Calu3 (cell line): Measurements from ENCODE around the gene MXRA8. TPM values are rescaled to one million over a fixed set of nuclear protein-coding genes. Genes with fewer than 3 reads are reported as not detected.
A peak's percentile ranks its signal among the peaks of the same experiment; 100 is the strongest.

ENCODE experiments used
- BruUV-seq: library from RNA; stranded (reverse); fragments of 400-500 nt; replicated peaks from 2 replicates; lab custom pipeline; 2021; lab: Mats Ljungman, UMichigan
- CTCF ChIA-PET: fragments of 300-600 bp; sonication (Branson Sonifier 250); formaldehyde crosslinking; loops from one replicate; lab custom pipeline; 2022; ENCODE audit warnings: antibody characterized with exemption; lab: Charles Lee
- DNase-seq: peaks from one replicate; pipeline ENCODE4 v3.0.0; 2022
- H3K27ac Mint-ChIP-seq: one replicate; pipeline ENCODE4 v1.8.0; 2022; ENCODE audit warnings: mixed read lengths; ENCODE audit not compliant: unreplicated experiment
- H3K27me3 Mint-ChIP-seq: one replicate; pipeline ENCODE4 v1.8.0; 2022; ENCODE audit warnings: mixed read lengths; ENCODE audit not compliant: unreplicated experiment
- H3K36me3 Mint-ChIP-seq: one replicate; pipeline ENCODE4 v1.8.0; 2022; ENCODE audit warnings: mild to moderate bottlenecking, moderate library complexity, mixed read lengths; ENCODE audit not compliant: insufficient read depth, unreplicated experiment
- H3K4me1 Mint-ChIP-seq: one replicate; pipeline ENCODE4 v1.8.0; 2022; ENCODE audit warnings: mild to moderate bottlenecking, low read depth, mixed read lengths; ENCODE audit not compliant: unreplicated experiment
- H3K4me3 Mint-ChIP-seq: one replicate; pipeline ENCODE4 v1.8.0; 2022; ENCODE audit warnings: mild to moderate bottlenecking, low read depth, moderate library complexity, mixed read lengths; ENCODE audit not compliant: unreplicated experiment
- H3K9me3 Mint-ChIP-seq: one replicate; pipeline ENCODE4 v1.8.0; 2022; ENCODE audit warnings: low read depth, mixed read lengths; ENCODE audit not compliant: unreplicated experiment
- CTCF ChIP-seq: fragments of 200-600 bp; IDR thresholded peaks from one replicate; pipeline ENCODE4 v1.8.0; 2022; ENCODE audit warnings: antibody characterized with exemption; ENCODE audit not compliant: unreplicated experiment
- intact Hi-C: fragments of 100-400 bp; cut with micrococcal nuclease; formaldehyde crosslinking; loops from one replicate; pipeline ENCODE4 v1.10.0; 2022; ENCODE audit not compliant: unreplicated experiment
- total RNA-seq: library from RNA; stranded (reverse); gene quantifications from 2 replicates; pipeline ENCODE4 v1.2.3, GENCODE V29; 2022

Gene MXRA8
- total RNA-seq, 1 experiment from 2014 or later, result not detected

GRCh38 chr1:1356796-1357401, 1.5 kb downstream of the MXRA8 start:
- H3K27ac Mint-ChIP-seq, result no peak overlapping the region
- peaks cover 23% of the 10 kb centered on the region for H3K36me3 Mint-ChIP-seq
- intact Hi-C loops, result no loop called here
- BruUV-seq, result no TSS peak
- H3K9me3 Mint-ChIP-seq, result peaks cover 4% of the 10 kb centered on the region
- no peak for TF ChIP-seq CTCF
- H3K4me3 Mint-ChIP-seq, result no peak overlapping the region
- DNase-seq, result no peak
- H3K4me1 Mint-ChIP-seq, result peaks cover 10% of the 10 kb centered on the region
- peaks cover 14% of the 10 kb centered on the region for H3K27me3 Mint-ChIP-seq
- CTCF ChIA-PET, result no interaction called here

GRCh38 chr1:1356166-1356795, 2.1 kb downstream of the MXRA8 start:
- Mint-ChIP-seq H3K27me3 (peaks cover 12% of the 10 kb centered on the region), H3K27ac (no peak overlapping the region), H3K36me3 (peaks cover 28% of the 10 kb centered on the region), H3K4me3 (no peak overlapping the region), H3K9me3 (peaks cover 4% of the 10 kb centered on the region), H3K4me1 (peaks cover 10% of the 10 kb centered on the region)
- DNase-seq, result no peak
- BruUV-seq, result no TSS peak
- CTCF ChIA-PET, result no interaction called here
- TF ChIP-seq CTCF, result no peak
- intact Hi-C loops, result no loop called here

GRCh38 chr1:1355416-1355815, 2.9 kb downstream of the MXRA8 start:
- Mint-ChIP-seq H3K9me3 (no peaks in the 10 kb centered on the region), H3K36me3 (peaks cover 23% of the 10 kb centered on the region), H3K4me3 (no peak overlapping the region), H3K4me1 (peaks cover 2% of the 10 kb centered on the region), H3K27ac (no peak overlapping the region), H3K27me3 (peaks cover 3% of the 10 kb centered on the region)
- BruUV-seq, result no TSS peak
- no peak for TF ChIP-seq CTCF
- DNase-seq, result no peak
- CTCF ChIA-PET, result no interaction called here
- intact Hi-C loops, result no loop called here

- H3K9me3 Mint-ChIP-seq, result no peaks in the 10 kb centered on the region
- H3K27ac Mint-ChIP-seq, result peak overlapping the region; percentile 39
- CTCF ChIA-PET, result no interaction called here
- BruUV-seq, result no TSS peak
- intact Hi-C loops, result no loop called here
- H3K27me3 Mint-ChIP-seq, result no peaks in the 10 kb centered on the region
- TF ChIP-seq CTCF, result no peak
- H3K36me3 Mint-ChIP-seq, result peaks cover 22% of the 10 kb centered on the region
- DNase-seq, result no peak
- peak overlapping the region; percentile 43 for H3K4me3 Mint-ChIP-seq
- H3K4me1 Mint-ChIP-seq, result no peaks in the 10 kb centered on the region
Observed at GRCh38 chr1:1354271-1355247, 3.8 kb downstream of the MXRA8 start.
